ENCODE results near the gene ATP2B2.

GRCh38 chr3:10534066-10534465 is 28.7 kb upstream of the ATP2B2 start:
- TF ChIP-seq, protein P1, sequence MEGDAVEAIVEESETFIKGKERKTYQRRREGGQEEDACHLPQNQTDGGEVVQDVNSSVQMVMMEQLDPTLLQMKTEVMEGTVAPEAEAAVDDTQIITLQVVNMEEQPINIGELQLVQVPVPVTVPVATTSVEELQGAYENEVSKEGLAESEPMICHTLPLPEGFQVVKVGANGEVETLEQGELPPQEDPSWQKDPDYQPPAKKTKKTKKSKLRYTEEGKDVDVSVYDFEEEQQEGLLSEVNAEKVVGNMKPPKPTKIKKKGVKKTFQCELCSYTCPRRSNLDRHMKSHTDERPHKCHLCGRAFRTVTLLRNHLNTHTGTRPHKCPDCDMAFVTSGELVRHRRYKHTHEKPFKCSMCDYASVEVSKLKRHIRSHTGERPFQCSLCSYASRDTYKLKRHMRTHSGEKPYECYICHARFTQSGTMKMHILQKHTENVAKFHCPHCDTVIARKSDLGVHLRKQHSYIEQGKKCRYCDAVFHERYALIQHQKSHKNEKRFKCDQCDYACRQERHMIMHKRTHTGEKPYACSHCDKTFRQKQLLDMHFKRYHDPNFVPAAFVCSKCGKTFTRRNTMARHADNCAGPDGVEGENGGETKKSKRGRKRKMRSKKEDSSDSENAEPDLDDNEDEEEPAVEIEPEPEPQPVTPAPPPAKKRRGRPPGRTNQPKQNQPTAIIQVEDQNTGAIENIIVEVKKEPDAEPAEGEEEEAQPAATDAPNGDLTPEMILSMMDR (IDR thresholded peaks at IDR 0.05) = no peak
- no peak for TF ChIP-seq EZH2 (IDR thresholded peaks at IDR 0.05; ENCODE audit: borderline replicate concordance, insufficient read depth, low read depth, low read length, poor library complexity, severe bottlenecking)

Measured in B cell (primary cell).